Heart left ventricle (tissue), 13 donors: ENCODE data around the gene MCUB.

Experiments
- POLR2A ChIP-seq, 2 donors: fragments of 450-650 bp; IDR thresholded peaks; one replicate each; pipeline ENCODE4 v1.6.1; 2017; ENCODE audit warnings: antibody characterized with exemption in 2 of 2, mild to moderate bottlenecking in 2 of 2, moderate library complexity in 2 of 2
- TF ChIP-seq, protein P1 (sequence below), 12 donors: fragments of 200-600 bp; sonication (generic) in 4 of 12; IDR thresholded peaks; one replicate each; pipeline versions ENCODE4 v1.5.0 to v1.8.0; 2018 to 2022; ENCODE audit warnings: antibody characterized with exemption in 12 of 12, mild to moderate bottlenecking in 5 of 12
- donor health status: ischemic (EF 13 %, LVEDD 7.1; RV severe dilation, severe dysfunction).
- donor health status: DM: no; HTN: yes; CAD: no.
- donor health status: DM: no; HTN: no; CAD: no.
- donor health status: ischemic (EF 25% LVEDD 6.9; RV normal size, moderate dysfunction).
- donor health status: ischemic (EF 25% LVEDD 5.7; RV mildly dilated, moderate dysfunction).
- donor health status: ischemic (EF 35%, LVEDD 5.7; RV mildly dilated, moderate dysfunction).
- donor health status: nonischemic (EF 11% LVEDD 7.7; RV severe dilation, severe dysfunction).
- donor health status: DM: yes; HTN: yes; CAD: no.
- donor health status: PGD.
- donor health status: ischemic (EF 29% LVEDD 5.4; RV normal size, mild dysfunction).
- donor health status: nonischemic (EF 23%, LVEDD 6.1; RV moderate dilation, normal function).

DNA sequence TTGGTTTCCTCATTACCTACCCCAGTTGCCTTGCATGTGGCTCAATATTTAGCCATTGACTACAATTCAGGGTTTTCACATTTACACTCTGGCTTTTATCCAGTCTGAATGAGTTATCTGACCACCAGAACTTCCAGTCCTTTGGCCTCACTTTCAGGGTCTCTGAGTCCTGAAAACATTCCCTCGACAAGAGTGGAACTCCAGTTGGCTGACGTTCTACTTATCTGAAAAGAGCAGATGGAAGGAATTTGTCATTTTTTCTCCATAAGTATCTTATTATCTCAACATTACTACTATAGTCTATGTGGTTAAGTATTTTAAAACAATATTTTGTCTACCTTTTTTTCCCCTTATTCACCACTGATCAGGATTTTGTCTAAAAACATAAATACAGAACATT lies 148.4 kb downstream of the MCUB start:
- TF ChIP-seq, protein P1, sequence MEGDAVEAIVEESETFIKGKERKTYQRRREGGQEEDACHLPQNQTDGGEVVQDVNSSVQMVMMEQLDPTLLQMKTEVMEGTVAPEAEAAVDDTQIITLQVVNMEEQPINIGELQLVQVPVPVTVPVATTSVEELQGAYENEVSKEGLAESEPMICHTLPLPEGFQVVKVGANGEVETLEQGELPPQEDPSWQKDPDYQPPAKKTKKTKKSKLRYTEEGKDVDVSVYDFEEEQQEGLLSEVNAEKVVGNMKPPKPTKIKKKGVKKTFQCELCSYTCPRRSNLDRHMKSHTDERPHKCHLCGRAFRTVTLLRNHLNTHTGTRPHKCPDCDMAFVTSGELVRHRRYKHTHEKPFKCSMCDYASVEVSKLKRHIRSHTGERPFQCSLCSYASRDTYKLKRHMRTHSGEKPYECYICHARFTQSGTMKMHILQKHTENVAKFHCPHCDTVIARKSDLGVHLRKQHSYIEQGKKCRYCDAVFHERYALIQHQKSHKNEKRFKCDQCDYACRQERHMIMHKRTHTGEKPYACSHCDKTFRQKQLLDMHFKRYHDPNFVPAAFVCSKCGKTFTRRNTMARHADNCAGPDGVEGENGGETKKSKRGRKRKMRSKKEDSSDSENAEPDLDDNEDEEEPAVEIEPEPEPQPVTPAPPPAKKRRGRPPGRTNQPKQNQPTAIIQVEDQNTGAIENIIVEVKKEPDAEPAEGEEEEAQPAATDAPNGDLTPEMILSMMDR (IDR thresholded peaks at IDR 0.05): no peak
- TF ChIP-seq POLR2A (IDR thresholded peaks at IDR 0.05): no peak
